IPS-15b (cell line): ENCODE results near the gene NIPA2.

Experiments
- H3K27me3 ChIP-seq: one replicate; pipeline ENCODE4 v1.6.1; 2013; ENCODE audit warnings: low read length; ENCODE audit not compliant: control insufficient read depth, insufficient read depth
- H3K36me3 ChIP-seq: one replicate; pipeline ENCODE4 v1.6.1; 2013; ENCODE audit warnings: low read length; ENCODE audit not compliant: control insufficient read depth, insufficient read depth
- H3K4me1 ChIP-seq: one replicate; pipeline ENCODE4 v1.6.1; 2013; ENCODE audit warnings: mild to moderate bottlenecking, low read length; ENCODE audit not compliant: control insufficient read depth, insufficient read depth
- H3K4me3 ChIP-seq: one replicate; pipeline ENCODE4 v1.5.1; 2013; ENCODE audit warnings: low read depth, low read length
- H3K9ac ChIP-seq: one replicate; pipeline ENCODE4 v1.6.1; 2013; ENCODE audit warnings: low read depth, mild to moderate bottlenecking, low read length
- H3K9me3 ChIP-seq: one replicate; pipeline ENCODE4 v1.6.1; 2013; ENCODE audit warnings: mild to moderate bottlenecking, low read length; ENCODE audit not compliant: control insufficient read depth, insufficient read depth

The NIPA2 gene

DNA sequence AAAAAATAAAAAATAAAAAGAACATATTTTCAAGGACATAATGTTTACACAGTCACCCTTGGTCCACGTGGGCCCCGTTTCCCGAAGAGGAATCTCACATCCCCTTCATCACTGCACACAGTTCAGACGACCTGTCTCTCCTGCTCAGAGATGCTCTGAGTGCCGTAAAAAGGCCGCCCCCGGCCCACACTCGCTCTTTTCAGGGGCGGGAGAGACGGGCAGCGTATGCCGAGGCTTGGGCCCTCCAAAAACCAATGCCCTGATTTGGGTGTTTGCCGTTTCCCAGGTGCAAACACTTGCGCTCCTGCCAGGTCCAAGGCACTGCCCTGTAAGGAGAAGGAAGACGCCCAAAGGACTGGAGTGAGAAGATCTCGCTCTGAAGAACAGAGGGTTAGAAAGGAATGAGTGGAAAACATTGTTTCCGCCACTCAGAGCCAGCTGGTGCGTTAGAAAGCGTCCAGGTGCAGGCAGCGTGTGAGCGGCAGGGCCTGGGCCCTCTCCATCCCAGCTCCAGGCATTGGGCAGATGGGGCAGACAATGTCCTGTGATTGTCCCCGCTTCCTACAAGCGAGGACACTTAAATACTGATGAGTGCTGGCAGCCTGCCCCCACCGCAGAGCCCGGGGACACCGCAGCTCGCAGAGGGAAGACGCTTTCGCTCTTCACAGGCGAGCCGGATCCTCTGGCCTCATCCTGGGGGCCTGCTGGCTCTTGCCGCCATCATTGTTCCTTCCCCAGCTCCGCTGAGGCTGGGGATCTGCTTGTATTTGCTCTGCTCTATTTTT is 53.2 kb downstream of the NIPA2 start:
- no peak overlapping the region for H3K9ac ChIP-seq
- H3K4me1 ChIP-seq, result no peaks in the 10 kb centered on the region
- peaks cover 2% of the 10 kb centered on the region for H3K36me3 ChIP-seq
- no peaks in the 10 kb centered on the region for H3K9me3 ChIP-seq
- no peak overlapping the region for H3K4me3 ChIP-seq
- no peaks in the 10 kb centered on the region for H3K27me3 ChIP-seq

DNA sequence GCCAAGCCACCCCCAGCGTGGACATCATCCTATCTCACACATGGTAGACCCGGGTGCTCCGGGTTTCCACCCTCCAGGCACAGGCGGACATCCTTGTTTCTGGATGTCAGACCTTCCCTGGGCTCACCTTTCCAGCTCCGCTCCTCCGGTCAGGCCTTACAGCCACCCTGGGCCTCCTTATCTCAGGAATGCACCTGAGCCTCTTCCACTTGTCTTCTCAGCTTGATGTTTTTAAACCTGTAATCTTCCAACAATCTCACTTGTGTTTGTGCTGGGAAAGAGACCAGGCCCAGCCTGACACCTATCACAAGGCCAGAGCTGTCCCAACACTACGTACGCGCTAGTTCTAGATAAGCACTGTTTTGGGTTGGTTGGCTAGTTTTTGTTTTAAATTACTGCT is 53.9 kb downstream of the NIPA2 start:
- no peaks in the 10 kb centered on the region for H3K9me3 ChIP-seq
- H3K27me3 ChIP-seq, result no peaks in the 10 kb centered on the region
- H3K36me3 ChIP-seq, result peaks cover 2% of the 10 kb centered on the region
- H3K4me3 ChIP-seq, result no peak overlapping the region
- no peak overlapping the region for H3K9ac ChIP-seq
- no peaks in the 10 kb centered on the region for H3K4me1 ChIP-seq

DNA sequence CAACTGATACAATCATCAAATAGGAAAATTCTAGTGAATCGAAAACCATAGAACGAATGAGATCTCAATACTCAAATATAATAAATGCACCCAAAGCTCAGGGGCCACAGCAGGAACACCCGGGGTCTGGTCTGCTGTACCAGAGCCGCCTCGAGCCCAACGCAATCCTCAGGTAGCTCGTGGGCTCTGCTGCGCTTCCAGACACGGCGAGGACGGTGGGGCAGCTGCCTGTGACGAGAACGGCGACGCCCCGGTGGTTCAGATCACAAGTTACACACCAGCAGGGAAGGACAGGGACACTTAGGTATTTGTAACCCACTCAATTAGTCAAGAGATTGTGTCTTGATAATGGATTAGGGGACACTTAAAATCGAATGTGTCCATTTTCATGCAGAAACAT is 54.6 kb downstream of the NIPA2 start:
- Histone ChIP-seq H3K36me3 (peaks cover 2% of the 10 kb centered on the region), H3K9ac (no peak overlapping the region), H3K4me1 (no peaks in the 10 kb centered on the region), H3K4me3 (no peak overlapping the region), H3K9me3 (no peaks in the 10 kb centered on the region), H3K27me3 (no peaks in the 10 kb centered on the region)

- H3K4me1 ChIP-seq, result no peaks in the 10 kb centered on the region
- H3K4me3 ChIP-seq, result no peak overlapping the region
- no peak overlapping the region for H3K9ac ChIP-seq
These were observed 55.4 kb downstream of the NIPA2 start for GRCh38 chr15:22893881-22894280.

DNA sequence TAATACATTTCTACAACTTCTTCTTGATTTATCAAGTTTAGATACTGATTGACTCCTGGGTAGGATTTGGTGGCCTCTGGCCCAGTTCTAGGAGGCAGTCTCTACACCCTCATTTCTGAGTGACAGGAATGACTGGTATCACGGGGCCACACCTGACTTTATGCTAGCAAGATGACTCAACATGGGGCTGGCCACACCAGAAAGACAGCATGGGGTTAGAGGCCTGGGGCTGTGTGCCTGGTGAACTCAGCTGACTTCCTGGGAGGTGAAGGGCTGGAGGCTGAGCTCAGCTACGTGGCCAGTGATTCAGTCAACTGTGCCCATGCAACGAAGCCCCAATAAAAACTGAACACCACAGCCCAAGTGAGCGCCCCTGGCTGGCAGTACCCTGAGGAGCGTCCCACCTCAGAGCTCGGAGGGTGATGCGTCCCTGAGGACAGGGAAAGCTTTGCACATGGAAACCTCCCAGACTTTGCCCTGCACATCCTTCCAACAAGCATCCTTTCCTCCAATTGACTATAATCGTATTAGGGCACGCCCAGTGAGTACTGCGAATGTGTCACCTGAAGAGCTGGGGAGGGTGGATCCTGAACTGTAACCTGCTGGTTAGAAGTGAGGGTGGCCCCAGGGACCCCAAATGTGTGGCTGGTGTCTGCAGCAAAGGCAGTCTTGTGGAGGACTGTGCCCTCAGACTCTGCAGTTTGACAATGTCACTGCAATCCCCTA is 57.2 kb downstream of the NIPA2 start:
- Histone ChIP-seq H3K9ac (no peak overlapping the region), H3K27me3 (no peaks in the 10 kb centered on the region), H3K9me3 (no peaks in the 10 kb centered on the region), H3K4me3 (no peak overlapping the region), H3K4me1 (no peaks in the 10 kb centered on the region), H3K36me3 (peaks cover 2% of the 10 kb centered on the region)

More at GRCh38 chr15:22893881-22894280, 55.4 kb downstream of the NIPA2 start:
- no peaks in the 10 kb centered on the region for H3K9me3 ChIP-seq
- H3K27me3 ChIP-seq, result no peaks in the 10 kb centered on the region
- peaks cover 2% of the 10 kb centered on the region for H3K36me3 ChIP-seq

DNA sequence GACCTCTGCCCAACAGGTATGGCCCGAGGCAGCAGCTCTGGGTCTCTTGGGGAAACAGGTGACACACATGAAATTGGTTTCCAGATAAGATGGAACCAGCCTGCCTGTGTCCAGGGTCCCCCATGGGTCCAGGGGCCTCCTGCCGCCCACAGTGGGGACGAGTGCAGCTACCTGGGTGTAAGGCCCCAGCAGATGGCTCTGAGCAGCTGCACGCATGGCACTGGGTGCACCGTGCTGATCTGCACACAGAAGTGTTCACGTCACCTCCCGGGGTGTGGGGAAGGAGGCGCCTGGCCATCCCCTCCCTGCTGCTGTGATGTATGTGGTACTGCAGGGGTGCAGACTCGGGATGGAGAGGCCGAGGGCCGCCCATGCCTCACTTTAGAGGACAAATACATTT is 63.6 kb downstream of the NIPA2 start:
- Histone ChIP-seq H3K4me1 (no peaks in the 10 kb centered on the region), H3K9me3 (no peaks in the 10 kb centered on the region), H3K4me3 (no peak overlapping the region), H3K9ac (no peak overlapping the region), H3K27me3 (no peaks in the 10 kb centered on the region), H3K36me3 (peaks cover 6% of the 10 kb centered on the region)

DNA sequence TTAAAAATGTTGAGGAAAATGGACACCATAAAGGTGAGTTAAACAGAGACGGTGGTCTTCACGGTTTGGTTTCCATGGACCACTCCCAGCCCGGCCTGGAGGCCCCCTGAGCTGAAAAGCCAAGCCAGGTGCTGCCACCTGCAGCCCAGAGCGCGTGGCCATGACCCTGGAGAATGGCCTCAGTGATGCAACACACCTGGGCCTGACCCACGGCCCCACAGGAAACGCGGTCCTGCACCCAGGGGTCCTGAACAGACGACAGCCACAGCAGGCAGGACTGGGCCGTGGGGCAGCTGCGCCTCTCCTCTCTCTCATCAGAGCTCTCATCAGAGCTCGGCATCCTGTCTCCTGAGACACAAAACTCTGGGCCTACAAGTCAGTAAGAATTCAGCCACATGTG is 64.1 kb downstream of the NIPA2 start:
- no peaks in the 10 kb centered on the region for H3K9me3 ChIP-seq
- H3K9ac ChIP-seq, result no peak overlapping the region
- H3K36me3 ChIP-seq, result peaks cover 8% of the 10 kb centered on the region
- no peaks in the 10 kb centered on the region for H3K27me3 ChIP-seq
- H3K4me3 ChIP-seq, result no peak overlapping the region
- H3K4me1 ChIP-seq, result no peaks in the 10 kb centered on the region

GRCh38 chr15:22902981-22903380 is 64.5 kb downstream of the NIPA2 start:
- Histone ChIP-seq H3K4me1 (no peaks in the 10 kb centered on the region), H3K9me3 (no peaks in the 10 kb centered on the region), H3K9ac (no peak overlapping the region), H3K4me3 (no peak overlapping the region), H3K27me3 (no peaks in the 10 kb centered on the region), H3K36me3 (peaks cover 12% of the 10 kb centered on the region)

DNA sequence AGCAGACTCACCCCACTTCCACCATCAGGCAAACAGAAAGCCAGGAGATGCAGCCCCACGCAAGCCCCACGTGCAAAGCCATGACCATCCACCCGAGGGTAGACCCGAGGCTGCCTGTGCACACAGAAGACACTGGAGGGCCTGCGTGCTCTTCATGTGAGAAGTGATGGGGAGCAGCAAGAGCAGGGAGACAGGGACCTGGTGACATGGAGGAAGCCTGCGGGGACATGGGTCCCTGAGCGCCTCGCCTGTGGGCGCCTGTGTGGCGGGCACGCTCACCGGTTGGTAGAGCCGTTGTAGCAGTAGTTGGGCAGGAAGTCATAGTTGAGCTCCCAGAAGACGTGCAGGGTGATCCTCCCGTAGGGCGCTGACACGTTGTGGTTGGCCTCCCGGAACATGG is 65.0 kb downstream of the NIPA2 start:
- no peaks in the 10 kb centered on the region for H3K9me3 ChIP-seq
- no peak overlapping the region for H3K4me3 ChIP-seq
- peaks cover 17% of the 10 kb centered on the region for H3K36me3 ChIP-seq
- H3K27me3 ChIP-seq, result no peaks in the 10 kb centered on the region
- no peaks in the 10 kb centered on the region for H3K4me1 ChIP-seq
- H3K9ac ChIP-seq, result no peak overlapping the region

DNA sequence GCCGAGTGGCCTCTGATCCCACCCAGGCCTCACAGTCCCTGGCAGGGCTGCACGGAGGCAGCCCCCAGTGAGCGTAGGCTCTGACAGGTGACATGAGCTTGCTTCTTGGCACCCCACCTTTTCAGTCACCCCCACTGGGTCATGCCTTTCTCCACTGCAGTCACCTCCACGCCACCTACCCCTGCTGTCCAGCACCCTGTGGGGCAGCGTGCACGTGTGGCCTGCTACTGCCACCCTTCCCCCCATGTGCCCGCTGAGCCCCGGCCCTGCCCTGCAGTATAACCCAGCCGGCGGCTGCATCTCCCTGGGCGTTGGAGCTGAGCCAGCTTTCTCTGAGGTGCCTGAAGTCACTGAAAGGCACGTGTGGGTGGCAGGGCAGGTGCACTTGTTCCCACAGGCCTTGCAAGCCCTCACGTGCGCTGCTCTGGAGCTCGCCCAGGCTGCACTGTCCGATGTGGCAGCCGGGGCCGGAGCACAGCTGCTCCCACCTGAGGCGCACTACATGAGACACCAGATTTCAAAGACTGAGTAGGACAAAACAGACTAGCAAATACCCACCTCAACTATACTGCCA is 65.6 kb downstream of the NIPA2 start:
- Histone ChIP-seq H3K4me3 (no peak overlapping the region), H3K9me3 (no peaks in the 10 kb centered on the region), H3K9ac (no peak overlapping the region), H3K27me3 (no peaks in the 10 kb centered on the region), H3K4me1 (no peaks in the 10 kb centered on the region), H3K36me3 (peaks cover 18% of the 10 kb centered on the region)

DNA sequence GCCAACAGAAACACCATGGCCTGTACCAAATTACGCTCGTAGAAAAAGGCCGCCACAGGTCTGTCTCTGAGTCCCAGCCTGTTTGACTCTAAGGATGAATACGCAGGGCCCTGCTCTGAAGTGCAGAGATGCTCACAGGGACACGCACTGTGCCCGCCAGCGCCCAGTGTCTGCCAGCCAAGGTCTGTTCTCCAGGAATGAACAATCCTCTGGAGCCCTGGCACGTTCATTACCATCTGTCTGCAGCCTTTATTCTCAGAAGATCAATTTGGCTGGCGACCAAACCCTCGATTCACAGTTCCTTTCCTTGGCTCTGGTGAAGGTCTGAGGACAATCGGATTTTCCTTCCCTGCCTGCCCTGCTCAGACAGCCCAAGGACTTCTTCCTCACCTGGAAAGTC is 66.3 kb downstream of the NIPA2 start:
- H3K27me3 ChIP-seq, result no peaks in the 10 kb centered on the region
- H3K4me1 ChIP-seq, result no peaks in the 10 kb centered on the region
- H3K9me3 ChIP-seq, result no peaks in the 10 kb centered on the region
- peaks cover 20% of the 10 kb centered on the region for H3K36me3 ChIP-seq
- no peak overlapping the region for H3K9ac ChIP-seq
- no peak overlapping the region for H3K4me3 ChIP-seq
